GM20000 (cell line): ENCODE results near the gene NSUN2.

Experiments
- DNase-seq: peaks from one replicate; pipeline ENCODE4 v3.0.0; 2012; ENCODE audit warnings: low spot score
- CTCF ChIP-seq: IDR thresholded peaks from 2 replicates; pipeline ENCODE4 v1.5.1; 2012; ENCODE audit warnings: mild to moderate bottlenecking, control low read depth; ENCODE audit errors: extremely low read depth, missing control alignments

The NSUN2 gene

GRCh38 chr5:6634306-6634705 lies 1.5 kb upstream of the NSUN2 start:
- peak; percentile 58 for DNase-seq
- no peak for TF ChIP-seq CTCF

- TF ChIP-seq CTCF: no peak
- peak; percentile 20 for DNase-seq
Observed at GRCh38 chr5:6633469-6634245, 813 bp upstream of the NSUN2 start.

GRCh38 chr5:6632324-6632887 lies 438 bp downstream of the NSUN2 start:
- no peak for DNase-seq
- TF ChIP-seq CTCF: no peak

- no peak for TF ChIP-seq CTCF
- no peak for DNase-seq
Observed at GRCh38 chr5:6631441-6631840, 1.4 kb downstream of the NSUN2 start.

GRCh38 chr5:6626508-6626907 lies 6.3 kb downstream of the NSUN2 start:
- no peak for DNase-seq
- TF ChIP-seq CTCF: no peak

GRCh38 chr5:6623941-6624340 lies 8.9 kb downstream of the NSUN2 start:
- DNase-seq: no peak
- no peak for TF ChIP-seq CTCF

GRCh38 chr5:6623228-6623627 lies 9.6 kb downstream of the NSUN2 start:
- no peak for TF ChIP-seq CTCF
- no peak for DNase-seq
